Measurements from ENCODE around the gene HES1. TPM values are rescaled to one million over a fixed set of nuclear protein-coding genes. Genes with fewer than 3 reads are reported as not detected.

HES1 gene
- total and polyA plus RNA-seq, 9 of the 15 experiments (the other 6 are each of a cell fraction or from before 2014, with no cell fraction given): 3.4 to 37.0 (median 19.3) TPM

- TF ChIP-seq E2F5 (CRISPR knock-in tag; IDR thresholded peaks at IDR 0.05) (no peak), NR2C1 (IDR thresholded peaks at IDR 0.05) (no peak), NR2C1 (tag; IDR thresholded peaks at IDR 0.05) (peak; percentile 57), RBM25 (IDR thresholded peaks at IDR 0.05; ENCODE audit: low read depth, low read length, severe bottlenecking) (no peak), CBX1 (IDR thresholded peaks at IDR 0.05; ENCODE audit: low read depth) (0 out of 2 replicates have a peak, but pooled peaks have one; percentile 42), TCFL5 (CRISPR knock-in tag; conservative IDR thresholded peaks at IDR 0.05) (no peak), KHSRP (IDR thresholded peaks at IDR 0.05) (no peak), MCM7 (IDR thresholded peaks at IDR 0.05) (no peak), ZNF324 (CRISPR knock-in tag; IDR thresholded peaks at IDR 0.05) (no peak), TFAM (CRISPR knock-in tag; conservative IDR thresholded peaks at IDR 0.05) (no peak), FOXP1 (CRISPR knock-in tag; IDR thresholded peaks at IDR 0.05) (0 out of 2 replicates have a peak, but pooled peaks have one; percentile 59), ZNF354B (CRISPR knock-in tag; IDR thresholded peaks at IDR 0.05) (no peak), MAZ (CRISPR knock-in tag; conservative IDR thresholded peaks at IDR 0.05 in 1 of 2, IDR thresholded peaks at IDR 0.05 in 1 of 2) (peak; percentile 88 to 92), SMARCE1 (IDR thresholded peaks at IDR 0.05) (peak; percentile 95), ARNT (IDR thresholded peaks at IDR 0.05) (peak in 1 of 2 experiments; percentile 84; a peak in 2 of 4 replicates), RBM17 (IDR thresholded peaks at IDR 0.05; ENCODE audit: borderline replicate concordance, low read depth, low read length) (no peak), TBL1XR1 (IDR thresholded peaks at IDR 0.05; ENCODE audit: low read length in 2 of 2) (peak in 1 of 2 experiments; percentile 77; a peak in 2 of 4 replicates), RREB1 (CRISPR knock-in tag; IDR thresholded peaks at IDR 0.05) (no peak; the same call in 1 of the 2 replicates)
- TF ChIP-seq, protein P1, sequence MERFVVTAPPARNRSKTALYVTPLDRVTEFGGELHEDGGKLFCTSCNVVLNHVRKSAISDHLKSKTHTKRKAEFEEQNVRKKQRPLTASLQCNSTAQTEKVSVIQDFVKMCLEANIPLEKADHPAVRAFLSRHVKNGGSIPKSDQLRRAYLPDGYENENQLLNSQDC (CRISPR knock-in tag; IDR thresholded peaks at IDR 0.05): no peak
- TF ChIP-seq, protein P2, sequence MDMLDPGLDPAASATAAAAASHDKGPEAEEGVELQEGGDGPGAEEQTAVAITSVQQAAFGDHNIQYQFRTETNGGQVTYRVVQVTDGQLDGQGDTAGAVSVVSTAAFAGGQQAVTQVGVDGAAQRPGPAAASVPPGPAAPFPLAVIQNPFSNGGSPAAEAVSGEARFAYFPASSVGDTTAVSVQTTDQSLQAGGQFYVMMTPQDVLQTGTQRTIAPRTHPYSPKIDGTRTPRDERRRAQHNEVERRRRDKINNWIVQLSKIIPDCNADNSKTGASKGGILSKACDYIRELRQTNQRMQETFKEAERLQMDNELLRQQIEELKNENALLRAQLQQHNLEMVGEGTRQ (CRISPR knock-in tag; IDR thresholded peaks at IDR 0.05): no peak
These were observed 46.4 kb upstream of the HES1 start (continued) for GRCh38 chr3:194089357-194090177.
